A673 (cell line): ENCODE data around the gene CD163L1. TPM values are rescaled to one million over a fixed set of nuclear protein-coding genes. Genes with fewer than 3 reads are reported as not detected.

Source experiments
- BruUV-seq: library from RNA; stranded (reverse); fragments of 400-500 nt; replicated peaks from 2 replicates; lab custom pipeline; 2021; lab: Mats Ljungman, UMichigan
- CTCF ChIA-PET: fragments of 300-600 bp; sonication (Branson Sonifier 250); formaldehyde crosslinking; loops from one replicate; lab custom pipeline; 2022; ENCODE audit warnings: antibody characterized with exemption; lab: Charles Lee
- POLR2A ChIA-PET: fragments of 300-600 bp; sonication (Branson Sonifier 250); formaldehyde crosslinking; loops from one replicate; lab custom pipeline; 2022; ENCODE audit warnings: antibody characterized with exemption; ENCODE audit not compliant: low non-redundant PET; lab: Charles Lee
- DNase-seq: peaks from one replicate; pipeline ENCODE4 v3.0.0-alpha.2; 2015; ENCODE audit warnings: low spot score
- H3K27ac ChIP-seq: fragments of 200-600 bp; sonication (generic); 2 replicates; pipeline ENCODE4 v1.5.1; 2016; ENCODE audit warnings: mixed run types, low read depth, mild to moderate bottlenecking, mixed read lengths, antibody characterized with exemption, low read length; ENCODE audit not compliant: poor library complexity, severe bottlenecking
- H3K27me3 ChIP-seq: fragments of 200-600 bp; sonication (generic); replicated peaks from 2 replicates; pipeline ENCODE4 v1.6.1; 2017; ENCODE audit warnings: mixed run types, low read depth, mild to moderate bottlenecking, mixed read lengths, antibody characterized with exemption, low read length; ENCODE audit not compliant: insufficient read depth, poor library complexity
- H3K36me3 ChIP-seq: fragments of 200-600 bp; sonication (generic); 2 replicates; pipeline ENCODE4 v1.6.1; 2016; ENCODE audit warnings: mixed run types, mild to moderate bottlenecking, mixed read lengths, antibody characterized with exemption, low read length; ENCODE audit not compliant: insufficient read depth, poor library complexity, severe bottlenecking
- H3K4me1 ChIP-seq: fragments of 200-600 bp; sonication (generic); 2 replicates; pipeline ENCODE4 v1.6.1; 2017; ENCODE audit warnings: mixed run types, mild to moderate bottlenecking, mixed read lengths, antibody characterized with exemption, low read length; ENCODE audit not compliant: insufficient read depth, poor library complexity, severe bottlenecking
- H3K4me3 ChIP-seq: fragments of 200-600 bp; sonication (generic); 2 replicates; pipeline ENCODE4 v1.5.1; 2016; ENCODE audit warnings: low read depth, mixed run types, mild to moderate bottlenecking, mixed read lengths, low read length; ENCODE audit not compliant: poor library complexity, severe bottlenecking
- H3K9me3 ChIP-seq: fragments of 200-600 bp; sonication (generic); 2 replicates; pipeline ENCODE4 v1.6.1; 2016; ENCODE audit warnings: mixed run types, low read depth, mild to moderate bottlenecking, mixed read lengths, antibody characterized with exemption, low read length; ENCODE audit not compliant: poor library complexity, severe bottlenecking
- CTCF ChIP-seq: fragments of 300-800, 200-600 bp; sonication (generic); conservative IDR thresholded peaks from 2 replicates; pipeline ENCODE4 v1.5.1; 2017; ENCODE audit warnings: low read depth, mild to moderate bottlenecking, antibody characterized with exemption, low read length, moderate library complexity, mixed read lengths
- EZH2 ChIP-seq: fragments of 200-600 bp; sonication (generic); IDR thresholded peaks from 2 replicates; pipeline ENCODE4 v1.6.1; 2017; ENCODE audit warnings: borderline replicate concordance, low read depth, mild to moderate bottlenecking, mixed read lengths, antibody characterized with exemption, low read length; ENCODE audit not compliant: poor library complexity, severe bottlenecking
- intact Hi-C: fragments of 100-400 bp; cut with micrococcal nuclease; formaldehyde crosslinking; loops from one replicate; pipeline ENCODE4 v1.10.0; 2022; ENCODE audit not compliant: unreplicated experiment
- total RNA-seq: library from RNA; stranded (reverse); gene quantifications from 2 replicates; pipeline ENCODE4 v1.2.3, GENCODE V29; 2021

The CD163L1 gene
- total RNA-seq, 1 experiment from 2014 or later: 0.52 TPM

GRCh38 chr12:7383157-7383556, 60.8 kb downstream of the CD163L1 start:
- no peak overlapping the region for H3K27ac ChIP-seq
- BruUV-seq: no TSS peak
- POLR2A ChIA-PET: no interaction called here
- DNase-seq: no peak
- no peaks in the 10 kb centered on the region for H3K4me1 ChIP-seq
- peaks cover 3% of the 10 kb centered on the region for H3K27me3 ChIP-seq
- H3K36me3 ChIP-seq: no peaks in the 10 kb centered on the region
- CTCF ChIA-PET: no interaction called here
- no peak overlapping the region for H3K4me3 ChIP-seq
- intact Hi-C loops: no loop called here
- no peaks in the 10 kb centered on the region for H3K9me3 ChIP-seq
- TF ChIP-seq CTCF (no peak), EZH2 (no peak)

GRCh38 chr12:7376196-7376595, 67.8 kb downstream of the CD163L1 start:
- TF ChIP-seq CTCF (no peak), EZH2 (no peak)
- no TSS peak for BruUV-seq
- Histone ChIP-seq H3K27ac (no peak overlapping the region), H3K9me3 (no peaks in the 10 kb centered on the region), H3K36me3 (no peaks in the 10 kb centered on the region), H3K4me1 (no peaks in the 10 kb centered on the region), H3K27me3 (peaks cover 15% of the 10 kb centered on the region), H3K4me3 (no peak overlapping the region)
- no peak for DNase-seq
- POLR2A ChIA-PET: no interaction called here
- CTCF ChIA-PET: no interaction called here
- intact Hi-C loops: loop anchor here (5.0 kb wide), 1 partner anchor 86 kb away; no protein-coding TSS in a partner anchor

GRCh38 chr12:7375145-7375543, 68.8 kb downstream of the CD163L1 start:
- intact Hi-C loops: loop anchor here (5.0 kb wide), 1 partner anchor 87 kb away; no protein-coding TSS in a partner anchor
- POLR2A ChIA-PET: no interaction called here
- TF ChIP-seq CTCF (no peak), EZH2 (no peak)
- Histone ChIP-seq H3K27me3 (peaks cover 15% of the 10 kb centered on the region), H3K4me1 (no peaks in the 10 kb centered on the region), H3K27ac (no peak overlapping the region), H3K36me3 (no peaks in the 10 kb centered on the region), H3K4me3 (no peak overlapping the region), H3K9me3 (no peaks in the 10 kb centered on the region)
- CTCF ChIA-PET: no interaction called here
- DNase-seq: no peak
- no TSS peak for BruUV-seq
